Measurements from ENCODE around the gene ODF4.

ODF4 gene

GRCh38 chr17:8324923-8325322, 14.7 kb upstream of the ODF4 start:
- WGBS = 85% methylated on average over 3 of the region's 5 CpGs
- Histone ChIP-seq H3K9me3 (ENCODE audit: control insufficient read depth, low read length) (no peaks in the 10 kb centered on the region), H3K4ac (ENCODE audit: low read depth in 1 of 2, low read length in 2 of 2) (no peak overlapping the region), H3K36me3 (ENCODE audit: control insufficient read depth in 1 of 2, insufficient read depth in 2 of 2, low read depth in 1 of 2, low read length in 2 of 2) (no peaks in the 10 kb centered on the region), H3K4me3 (ENCODE audit: insufficient read depth in 1 of 2, low read depth in 1 of 2, low read length in 2 of 2) (no peak overlapping the region), H3K4me1 (ENCODE audit: control insufficient read depth, insufficient read depth, low read depth, low read length) (peaks cover 12% of the 10 kb centered on the region), H2AFZ (ENCODE audit: low read depth, low read length) (no peak overlapping the region), H3K14ac (ENCODE audit: low read length in 2 of 2) (no peak overlapping the region), H3K27me3 (ENCODE audit: control insufficient read depth in 1 of 2, insufficient read depth in 1 of 2, low read length in 2 of 2) (peaks cover 4 to 11% of the 10 kb centered on the region in 2 experiments), H2BK12ac (ENCODE audit: low read length in 2 of 2) (no peak overlapping the region), H2BK15ac (ENCODE audit: low read depth, poor library complexity, severe bottlenecking) (no peak overlapping the region), H2AK5ac (ENCODE audit: low read length, severe bottlenecking) (no peak overlapping the region), H3K79me1 (replicated peaks; ENCODE audit: low read length, poor library complexity, severe bottlenecking) (peaks cover 3% of the 10 kb centered on the region), H3K9ac (ENCODE audit: low read length) (no peak overlapping the region), H2BK120ac (ENCODE audit: low read depth, low read length) (no peak overlapping the region), H4K91ac (ENCODE audit: low read length) (no peak overlapping the region), H4K8ac (ENCODE audit: low read length) (no peak overlapping the region), H3K23ac (ENCODE audit: low read length in 2 of 2) (no peak overlapping the region), H2BK5ac (ENCODE audit: low read depth, low read length, poor library complexity, severe bottlenecking) (no peak overlapping the region), H3K18ac (ENCODE audit: low read depth in 1 of 2, low read length in 2 of 2) (no peak overlapping the region), H3K4me2 (ENCODE audit: low read length, poor library complexity, severe bottlenecking) (no peak overlapping the region), H3K27ac (ENCODE audit: low read length, poor library complexity, severe bottlenecking) (no peak overlapping the region)
- no peak for DNase-seq

GRCh38 chr17:8326511-8327302, 12.9 kb upstream of the ODF4 start:
- H3K4ac ChIP-seq (ENCODE audit: low read depth in 1 of 2, low read length in 2 of 2) = peak overlapping the region; percentile 81 to 89
- H3K27ac ChIP-seq (ENCODE audit: low read length, poor library complexity, severe bottlenecking) = no peak overlapping the region
- H3K14ac ChIP-seq (ENCODE audit: low read length in 2 of 2) = peak overlapping the region in 1 of 2 experiments; percentile 66
- H3K9me3 ChIP-seq (ENCODE audit: control insufficient read depth, low read length) = no peaks in the 10 kb centered on the region
- peak overlapping the region; percentile 57 to 75 for H3K4me3 ChIP-seq (ENCODE audit: insufficient read depth in 1 of 2, low read depth in 1 of 2, low read length in 2 of 2)
- peak; percentile 45 for DNase-seq
- no peak overlapping the region for H2AK5ac ChIP-seq (ENCODE audit: low read length, severe bottlenecking)
- H2BK5ac ChIP-seq (ENCODE audit: low read depth, low read length, poor library complexity, severe bottlenecking) = no peak overlapping the region
- peak overlapping the region; percentile 90 to 94 for H3K18ac ChIP-seq (ENCODE audit: low read depth in 1 of 2, low read length in 2 of 2)
- H2BK120ac ChIP-seq (ENCODE audit: low read depth, low read length) = peak overlapping the region; percentile 9
- no peaks in the 10 kb centered on the region for H3K36me3 ChIP-seq (ENCODE audit: control insufficient read depth in 1 of 2, insufficient read depth in 2 of 2, low read depth in 1 of 2, low read length in 2 of 2)
- peak overlapping the region; percentile 55 for H3K4me2 ChIP-seq (ENCODE audit: low read length, poor library complexity, severe bottlenecking)
- H2AFZ ChIP-seq (ENCODE audit: low read depth, low read length) = peak overlapping the region; percentile 91
- H3K4me1 ChIP-seq (ENCODE audit: control insufficient read depth, insufficient read depth, low read depth, low read length) = peaks cover 12% of the 10 kb centered on the region
- H3K27me3 ChIP-seq (ENCODE audit: control insufficient read depth in 1 of 2, insufficient read depth in 1 of 2, low read length in 2 of 2) = peaks cover 0 to 11% of the 10 kb centered on the region in 2 experiments
- no peak overlapping the region for H3K23ac ChIP-seq (ENCODE audit: low read length in 2 of 2)
- peak overlapping the region; percentile 19 for H4K91ac ChIP-seq (ENCODE audit: low read length)
- H3K79me1 ChIP-seq (replicated peaks; ENCODE audit: low read length, poor library complexity, severe bottlenecking) = peaks cover 3% of the 10 kb centered on the region
- peak overlapping the region; percentile 28 to 85 for H2BK12ac ChIP-seq (ENCODE audit: low read length in 2 of 2)
- H3K9ac ChIP-seq (ENCODE audit: low read length) = peak overlapping the region; percentile 78
- WGBS = 6% methylated on average over 48 of the region's 48 CpGs
- peak overlapping the region; percentile 97 for H4K8ac ChIP-seq (ENCODE audit: low read length)
- peak overlapping the region; percentile 17 for H2BK15ac ChIP-seq (ENCODE audit: low read depth, poor library complexity, severe bottlenecking)

GRCh38 chr17:8327303-8327649, 12.4 kb upstream of the ODF4 start:
- no peak for DNase-seq
- peak overlapping the region; percentile 57 to 75 for H3K4me3 ChIP-seq (ENCODE audit: insufficient read depth in 1 of 2, low read depth in 1 of 2, low read length in 2 of 2)
- H4K91ac ChIP-seq (ENCODE audit: low read length) = peak overlapping the region; percentile 19
- H2AK5ac ChIP-seq (ENCODE audit: low read length, severe bottlenecking) = no peak overlapping the region
- H2AFZ ChIP-seq (ENCODE audit: low read depth, low read length) = peak overlapping the region; percentile 91
- H3K27ac ChIP-seq (ENCODE audit: low read length, poor library complexity, severe bottlenecking) = no peak overlapping the region
- no peak overlapping the region for H2BK5ac ChIP-seq (ENCODE audit: low read depth, low read length, poor library complexity, severe bottlenecking)
- no peaks in the 10 kb centered on the region for H3K9me3 ChIP-seq (ENCODE audit: control insufficient read depth, low read length)
- H3K36me3 ChIP-seq (ENCODE audit: control insufficient read depth in 1 of 2, insufficient read depth in 2 of 2, low read depth in 1 of 2, low read length in 2 of 2) = no peaks in the 10 kb centered on the region
- H2BK15ac ChIP-seq (ENCODE audit: low read depth, poor library complexity, severe bottlenecking) = no peak overlapping the region
- peak overlapping the region in 1 of 2 experiments; percentile 17 for H2BK12ac ChIP-seq (ENCODE audit: low read length in 2 of 2)
- H3K14ac ChIP-seq (ENCODE audit: low read length in 2 of 2) = peak overlapping the region in 1 of 2 experiments; percentile 66
- peaks cover 3% of the 10 kb centered on the region for H3K79me1 ChIP-seq (replicated peaks; ENCODE audit: low read length, poor library complexity, severe bottlenecking)
- no peak overlapping the region for H3K23ac ChIP-seq (ENCODE audit: low read length in 2 of 2)
- peak overlapping the region; percentile 97 for H4K8ac ChIP-seq (ENCODE audit: low read length)
- H3K9ac ChIP-seq (ENCODE audit: low read length) = peak overlapping the region; percentile 78
- 27% methylated on average over 22 of the region's 25 CpGs for WGBS
- peak overlapping the region; percentile 9 for H2BK120ac ChIP-seq (ENCODE audit: low read depth, low read length)
- H3K4me2 ChIP-seq (ENCODE audit: low read length, poor library complexity, severe bottlenecking) = peak overlapping the region; percentile 55
- peak overlapping the region; percentile 81 to 89 for H3K4ac ChIP-seq (ENCODE audit: low read depth in 1 of 2, low read length in 2 of 2)
- peaks cover 12% of the 10 kb centered on the region for H3K4me1 ChIP-seq (ENCODE audit: control insufficient read depth, insufficient read depth, low read depth, low read length)
- H3K18ac ChIP-seq (ENCODE audit: low read depth in 1 of 2, low read length in 2 of 2) = peak overlapping the region; percentile 90 to 94
- H3K27me3 ChIP-seq (ENCODE audit: control insufficient read depth in 1 of 2, insufficient read depth in 1 of 2, low read length in 2 of 2) = peaks cover 0 to 13% of the 10 kb centered on the region in 2 experiments

DNA sequence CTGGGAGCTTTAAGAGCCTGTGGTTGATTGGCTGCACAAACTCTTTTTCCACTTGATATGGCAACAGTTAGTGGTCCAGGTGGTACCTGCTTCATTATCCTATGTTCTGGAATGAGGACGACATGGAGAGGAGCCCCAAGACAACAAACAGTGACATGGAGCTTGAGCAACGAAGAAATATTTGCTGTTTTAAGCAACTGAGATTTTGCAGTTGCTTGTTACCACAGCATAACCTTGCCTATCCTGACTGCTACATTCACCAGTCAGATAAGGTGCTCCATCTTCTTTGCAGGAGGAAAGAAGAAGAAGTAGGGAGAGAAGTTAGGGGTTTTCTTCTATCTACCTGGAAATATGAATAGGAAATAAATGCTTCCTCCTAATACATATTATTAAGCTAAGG, 7.5 kb upstream of the ODF4 start:
- no peak overlapping the region for H2BK5ac ChIP-seq (ENCODE audit: low read depth, low read length, poor library complexity, severe bottlenecking)
- H3K9me3 ChIP-seq (ENCODE audit: control insufficient read depth, low read length) = no peaks in the 10 kb centered on the region
- no peak overlapping the region for H4K8ac ChIP-seq (ENCODE audit: low read length)
- H3K23ac ChIP-seq (ENCODE audit: low read length in 2 of 2) = no peak overlapping the region
- no peak overlapping the region for H2BK120ac ChIP-seq (ENCODE audit: low read depth, low read length)
- no peaks in the 10 kb centered on the region for H3K36me3 ChIP-seq (ENCODE audit: control insufficient read depth in 1 of 2, insufficient read depth in 2 of 2, low read depth in 1 of 2, low read length in 2 of 2)
- H3K9ac ChIP-seq (ENCODE audit: low read length) = no peak overlapping the region
- peaks cover 3% of the 10 kb centered on the region for H3K79me1 ChIP-seq (replicated peaks; ENCODE audit: low read length, poor library complexity, severe bottlenecking)
- H3K18ac ChIP-seq (ENCODE audit: low read depth in 1 of 2, low read length in 2 of 2) = no peak overlapping the region
- H2AFZ ChIP-seq (ENCODE audit: low read depth, low read length) = no peak overlapping the region
- H3K4me2 ChIP-seq (ENCODE audit: low read length, poor library complexity, severe bottlenecking) = no peak overlapping the region
- no peak overlapping the region for H3K4me3 ChIP-seq (ENCODE audit: insufficient read depth in 1 of 2, low read depth in 1 of 2, low read length in 2 of 2)
- no peak overlapping the region for H2BK15ac ChIP-seq (ENCODE audit: low read depth, poor library complexity, severe bottlenecking)
- H3K27ac ChIP-seq (ENCODE audit: low read length, poor library complexity, severe bottlenecking) = no peak overlapping the region
- no peak overlapping the region for H3K4ac ChIP-seq (ENCODE audit: low read depth in 1 of 2, low read length in 2 of 2)
- 89% methylated on average over 2 of the region's 2 CpGs for WGBS
- no peak overlapping the region for H2AK5ac ChIP-seq (ENCODE audit: low read length, severe bottlenecking)
- no peak overlapping the region for H3K14ac ChIP-seq (ENCODE audit: low read length in 2 of 2)
- DNase-seq = no peak
- peaks cover 0 to 10% of the 10 kb centered on the region in 2 experiments for H3K27me3 ChIP-seq (ENCODE audit: control insufficient read depth in 1 of 2, insufficient read depth in 1 of 2, low read length in 2 of 2)
- H3K4me1 ChIP-seq (ENCODE audit: control insufficient read depth, insufficient read depth, low read depth, low read length) = peaks cover 3% of the 10 kb centered on the region
- no peak overlapping the region for H4K91ac ChIP-seq (ENCODE audit: low read length)
- H2BK12ac ChIP-seq (ENCODE audit: low read length in 2 of 2) = no peak overlapping the region
